HEK293 (cell line): ENCODE measurements around the gene IGSF1.

ENCODE experiments used
- ZNF112 ChIP-seq: fragments of 450-650 bp; formaldehyde crosslinking; IDR thresholded peaks from 2 replicates; pipeline ENCODE4 v1.5.0; 2017; ENCODE audit warnings: missing biosample characterization, missing genetic modification characterization
- ZNF140 ChIP-seq: fragments of 450-650 bp; formaldehyde crosslinking; IDR thresholded peaks from 2 replicates; pipeline ENCODE4 v1.5.1; 2016; ENCODE audit warnings: missing biosample characterization, missing genetic modification characterization
- ZNF274 ChIP-seq, 2 experiments: fragments of 200-500 bp in 1 of 2; fragments of 450-650 bp in 1 of 2; sonication (Bioruptor generic) in 1 of 2; formaldehyde crosslinking in 1 of 2; IDR thresholded peaks; 2 replicates each; pipeline versions ENCODE4 v1.5.1 to v1.6.1; 2014 to 2016; ENCODE audit warnings: borderline replicate concordance in 1 of 2, inconsistent platforms in 1 of 2, low read length in 1 of 2, missing biosample characterization in 1 of 2, missing genetic modification characterization in 1 of 2
- ZNF600 ChIP-seq: fragments of 450-650 bp; formaldehyde crosslinking; IDR thresholded peaks from 2 replicates; pipeline ENCODE4 v1.5.1; 2016; ENCODE audit warnings: missing biosample characterization, missing genetic modification characterization
- ZNF623 ChIP-seq: fragments of 450-650 bp; formaldehyde crosslinking; IDR thresholded peaks from 2 replicates; pipeline ENCODE4 v1.5.1; 2016; ENCODE audit warnings: missing biosample characterization, missing genetic modification characterization
- ZNF658 ChIP-seq: fragments of 450-650 bp; formaldehyde crosslinking; IDR thresholded peaks from 2 replicates; pipeline ENCODE4; 2016; ENCODE audit warnings: missing biosample characterization, missing genetic modification characterization
- ZNF670 ChIP-seq: fragments of 450-650 bp; formaldehyde crosslinking; IDR thresholded peaks from 2 replicates; pipeline ENCODE4 v1.5.1; 2016; ENCODE audit warnings: missing biosample characterization, missing genetic modification characterization, low read depth
- TF ChIP-seq, protein P1 (sequence below): fragments of 450-650 bp; formaldehyde crosslinking; IDR thresholded peaks from 2 replicates; pipeline ENCODE4 v1.5.1; 2016; ENCODE audit warnings: missing biosample characterization, missing genetic modification characterization
- TF ChIP-seq, protein P2 (sequence below): IDR thresholded peaks from 2 replicates; pipeline ENCODE4 v1.6.1; 2011; ENCODE audit warnings: mild to moderate bottlenecking, low read depth, low read length, borderline replicate concordance
- TF ChIP-seq, protein P3 (sequence below): fragments of 450-650 bp; formaldehyde crosslinking; IDR thresholded peaks from 2 replicates; pipeline ENCODE4 v1.5.1; 2016; ENCODE audit warnings: missing biosample characterization, missing genetic modification characterization
- TF ChIP-seq, protein P4 (sequence below): fragments of 450-650 bp; formaldehyde crosslinking; IDR thresholded peaks from 2 replicates; pipeline ENCODE4 v1.5.1; 2017; ENCODE audit warnings: missing biosample characterization, missing genetic modification characterization
- TF ChIP-seq, protein P5 (sequence below): fragments of 450-650 bp; formaldehyde crosslinking; conservative IDR thresholded peaks from 2 replicates; pipeline ENCODE4 v1.5.1; 2016; ENCODE audit warnings: low read depth, missing biosample characterization, missing genetic modification characterization
- TF ChIP-seq, protein P6 (sequence below): fragments of 450-650 bp; formaldehyde crosslinking; optimal IDR thresholded peaks from 2 replicates; pipeline ENCODE3; 2016; ENCODE audit warnings: missing biosample characterization, mild to moderate bottlenecking, missing genetic modification characterization

DNA sequence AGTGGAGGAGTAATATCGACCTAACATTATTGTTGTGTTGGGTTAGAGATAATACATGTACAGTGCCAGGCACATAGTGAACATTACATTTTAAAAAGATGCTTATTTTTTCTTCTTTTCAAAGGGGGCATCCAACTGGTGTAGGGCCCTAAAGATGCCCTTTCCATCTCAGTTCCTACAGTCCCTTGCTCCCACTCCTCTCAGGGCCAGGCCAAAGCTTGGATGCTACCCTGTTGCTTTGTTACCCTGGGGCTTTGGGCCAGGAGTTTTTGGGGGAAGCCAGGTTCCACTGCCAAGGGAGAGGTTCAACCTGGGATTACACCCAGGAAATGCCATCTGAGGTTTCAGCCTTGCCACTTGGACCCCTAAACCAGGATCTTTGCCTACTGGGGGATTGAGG, 918 bp downstream of the IGSF1 start:
- TF ChIP-seq, protein P1, sequence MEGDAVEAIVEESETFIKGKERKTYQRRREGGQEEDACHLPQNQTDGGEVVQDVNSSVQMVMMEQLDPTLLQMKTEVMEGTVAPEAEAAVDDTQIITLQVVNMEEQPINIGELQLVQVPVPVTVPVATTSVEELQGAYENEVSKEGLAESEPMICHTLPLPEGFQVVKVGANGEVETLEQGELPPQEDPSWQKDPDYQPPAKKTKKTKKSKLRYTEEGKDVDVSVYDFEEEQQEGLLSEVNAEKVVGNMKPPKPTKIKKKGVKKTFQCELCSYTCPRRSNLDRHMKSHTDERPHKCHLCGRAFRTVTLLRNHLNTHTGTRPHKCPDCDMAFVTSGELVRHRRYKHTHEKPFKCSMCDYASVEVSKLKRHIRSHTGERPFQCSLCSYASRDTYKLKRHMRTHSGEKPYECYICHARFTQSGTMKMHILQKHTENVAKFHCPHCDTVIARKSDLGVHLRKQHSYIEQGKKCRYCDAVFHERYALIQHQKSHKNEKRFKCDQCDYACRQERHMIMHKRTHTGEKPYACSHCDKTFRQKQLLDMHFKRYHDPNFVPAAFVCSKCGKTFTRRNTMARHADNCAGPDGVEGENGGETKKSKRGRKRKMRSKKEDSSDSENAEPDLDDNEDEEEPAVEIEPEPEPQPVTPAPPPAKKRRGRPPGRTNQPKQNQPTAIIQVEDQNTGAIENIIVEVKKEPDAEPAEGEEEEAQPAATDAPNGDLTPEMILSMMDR (tag by site-specific recombination) = no peak
- TF ChIP-seq, protein P2, sequence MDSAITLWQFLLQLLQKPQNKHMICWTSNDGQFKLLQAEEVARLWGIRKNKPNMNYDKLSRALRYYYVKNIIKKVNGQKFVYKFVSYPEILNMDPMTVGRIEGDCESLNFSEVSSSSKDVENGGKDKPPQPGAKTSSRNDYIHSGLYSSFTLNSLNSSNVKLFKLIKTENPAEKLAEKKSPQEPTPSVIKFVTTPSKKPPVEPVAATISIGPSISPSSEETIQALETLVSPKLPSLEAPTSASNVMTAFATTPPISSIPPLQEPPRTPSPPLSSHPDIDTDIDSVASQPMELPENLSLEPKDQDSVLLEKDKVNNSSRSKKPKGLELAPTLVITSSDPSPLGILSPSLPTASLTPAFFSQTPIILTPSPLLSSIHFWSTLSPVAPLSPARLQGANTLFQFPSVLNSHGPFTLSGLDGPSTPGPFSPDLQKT = no peak
- TF ChIP-seq, protein P3, sequence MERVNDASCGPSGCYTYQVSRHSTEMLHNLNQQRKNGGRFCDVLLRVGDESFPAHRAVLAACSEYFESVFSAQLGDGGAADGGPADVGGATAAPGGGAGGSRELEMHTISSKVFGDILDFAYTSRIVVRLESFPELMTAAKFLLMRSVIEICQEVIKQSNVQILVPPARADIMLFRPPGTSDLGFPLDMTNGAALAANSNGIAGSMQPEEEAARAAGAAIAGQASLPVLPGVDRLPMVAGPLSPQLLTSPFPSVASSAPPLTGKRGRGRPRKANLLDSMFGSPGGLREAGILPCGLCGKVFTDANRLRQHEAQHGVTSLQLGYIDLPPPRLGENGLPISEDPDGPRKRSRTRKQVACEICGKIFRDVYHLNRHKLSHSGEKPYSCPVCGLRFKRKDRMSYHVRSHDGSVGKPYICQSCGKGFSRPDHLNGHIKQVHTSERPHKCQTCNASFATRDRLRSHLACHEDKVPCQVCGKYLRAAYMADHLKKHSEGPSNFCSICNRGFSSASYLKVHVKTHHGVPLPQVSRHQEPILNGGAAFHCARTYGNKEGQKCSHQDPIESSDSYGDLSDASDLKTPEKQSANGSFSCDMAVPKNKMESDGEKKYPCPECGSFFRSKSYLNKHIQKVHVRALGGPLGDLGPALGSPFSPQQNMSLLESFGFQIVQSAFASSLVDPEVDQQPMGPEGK (tag by site-specific recombination) = no peak
- TF ChIP-seq, protein P4, sequence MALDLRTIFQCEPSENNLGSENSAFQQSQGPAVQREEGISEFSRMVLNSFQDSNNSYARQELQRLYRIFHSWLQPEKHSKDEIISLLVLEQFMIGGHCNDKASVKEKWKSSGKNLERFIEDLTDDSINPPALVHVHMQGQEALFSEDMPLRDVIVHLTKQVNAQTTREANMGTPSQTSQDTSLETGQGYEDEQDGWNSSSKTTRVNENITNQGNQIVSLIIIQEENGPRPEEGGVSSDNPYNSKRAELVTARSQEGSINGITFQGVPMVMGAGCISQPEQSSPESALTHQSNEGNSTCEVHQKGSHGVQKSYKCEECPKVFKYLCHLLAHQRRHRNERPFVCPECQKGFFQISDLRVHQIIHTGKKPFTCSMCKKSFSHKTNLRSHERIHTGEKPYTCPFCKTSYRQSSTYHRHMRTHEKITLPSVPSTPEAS = no peak
- no peak for TF ChIP-seq ZNF658 (tag by site-specific recombination)
- TF ChIP-seq, protein P5, sequence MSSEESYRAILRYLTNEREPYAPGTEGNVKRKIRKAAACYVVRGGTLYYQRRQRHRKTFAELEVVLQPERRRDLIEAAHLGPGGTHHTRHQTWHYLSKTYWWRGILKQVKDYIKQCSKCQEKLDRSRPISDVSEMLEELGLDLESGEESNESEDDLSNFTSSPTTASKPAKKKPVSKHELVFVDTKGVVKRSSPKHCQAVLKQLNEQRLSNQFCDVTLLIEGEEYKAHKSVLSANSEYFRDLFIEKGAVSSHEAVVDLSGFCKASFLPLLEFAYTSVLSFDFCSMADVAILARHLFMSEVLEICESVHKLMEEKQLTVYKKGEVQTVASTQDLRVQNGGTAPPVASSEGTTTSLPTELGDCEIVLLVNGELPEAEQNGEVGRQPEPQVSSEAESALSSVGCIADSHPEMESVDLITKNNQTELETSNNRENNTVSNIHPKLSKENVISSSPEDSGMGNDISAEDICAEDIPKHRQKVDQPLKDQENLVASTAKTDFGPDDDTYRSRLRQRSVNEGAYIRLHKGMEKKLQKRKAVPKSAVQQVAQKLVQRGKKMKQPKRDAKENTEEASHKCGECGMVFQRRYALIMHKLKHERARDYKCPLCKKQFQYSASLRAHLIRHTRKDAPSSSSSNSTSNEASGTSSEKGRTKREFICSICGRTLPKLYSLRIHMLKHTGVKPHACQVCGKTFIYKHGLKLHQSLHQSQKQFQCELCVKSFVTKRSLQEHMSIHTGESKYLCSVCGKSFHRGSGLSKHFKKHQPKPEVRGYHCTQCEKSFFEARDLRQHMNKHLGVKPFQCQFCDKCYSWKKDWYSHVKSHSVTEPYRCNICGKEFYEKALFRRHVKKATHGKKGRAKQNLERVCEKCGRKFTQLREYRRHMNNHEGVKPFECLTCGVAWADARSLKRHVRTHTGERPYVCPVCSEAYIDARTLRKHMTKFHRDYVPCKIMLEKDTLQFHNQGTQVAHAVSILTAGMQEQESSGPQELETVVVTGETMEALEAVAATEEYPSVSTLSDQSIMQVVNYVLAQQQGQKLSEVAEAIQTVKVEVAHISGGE (tag by site-specific recombination) = no peak
- TF ChIP-seq ZNF140 (tag by site-specific recombination) = no peak
- TF ChIP-seq ZNF670 = no peak
- TF ChIP-seq ZNF274 (IDR thresholded peaks at IDR 0.05; ENCODE audit: low read length) = no peak
- TF ChIP-seq ZNF274 (tag by site-specific recombination; IDR thresholded peaks at IDR 0.05; ENCODE audit: borderline replicate concordance) = no peak
- no peak for TF ChIP-seq ZNF600
- TF ChIP-seq ZNF112 (tag by site-specific recombination) = no peak
- TF ChIP-seq, protein P6, sequence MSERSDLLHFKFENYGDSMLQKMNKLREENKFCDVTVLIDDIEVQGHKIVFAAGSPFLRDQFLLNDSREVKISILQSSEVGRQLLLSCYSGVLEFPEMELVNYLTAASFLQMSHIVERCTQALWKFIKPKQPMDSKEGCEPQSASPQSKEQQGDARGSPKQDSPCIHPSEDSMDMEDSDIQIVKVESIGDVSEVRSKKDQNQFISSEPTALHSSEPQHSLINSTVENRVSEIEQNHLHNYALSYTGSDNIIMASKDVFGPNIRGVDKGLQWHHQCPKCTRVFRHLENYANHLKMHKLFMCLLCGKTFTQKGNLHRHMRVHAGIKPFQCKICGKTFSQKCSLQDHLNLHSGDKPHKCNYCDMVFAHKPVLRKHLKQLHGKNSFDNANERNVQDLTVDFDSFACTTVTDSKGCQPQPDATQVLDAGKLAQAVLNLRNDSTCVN (tag by site-specific recombination) = no peak
- no peak for TF ChIP-seq ZNF623
